Adipocyte (in vitro differentiated cells): ENCODE data around the gene SLC2A8.

ENCODE experiments used
- DNase-seq: peaks from one replicate; pipeline ENCODE4 v3.0.0-alpha.2; 2015; ENCODE audit warnings: low read depth
- H3K27me3 ChIP-seq: replicated peaks from 2 replicates; pipeline ENCODE4 v1.7.0; 2013; ENCODE audit warnings: mild to moderate bottlenecking, low read length, moderate library complexity; ENCODE audit not compliant: control insufficient read depth, insufficient read depth
- H3K36me3 ChIP-seq: 2 replicates; pipeline ENCODE4 v1.7.0; 2013; ENCODE audit warnings: low read length, mild to moderate bottlenecking, moderate library complexity; ENCODE audit not compliant: control insufficient read depth, insufficient read depth, severe bottlenecking
- H3K4me1 ChIP-seq: 2 replicates; pipeline ENCODE4 v1.7.0; 2013; ENCODE audit warnings: mild to moderate bottlenecking, low read length, moderate library complexity; ENCODE audit not compliant: control insufficient read depth, insufficient read depth
- H3K4me3 ChIP-seq: 2 replicates; pipeline ENCODE4 v1.7.0; 2013; ENCODE audit warnings: mild to moderate bottlenecking, low read length, moderate library complexity
- H3K9ac ChIP-seq: 2 replicates; pipeline ENCODE4 v1.7.0; 2013; ENCODE audit warnings: mild to moderate bottlenecking, low read length, moderate library complexity
- H3K9me3 ChIP-seq: 2 replicates; pipeline ENCODE4 v1.7.0; 2013; ENCODE audit warnings: mild to moderate bottlenecking, low read length, moderate library complexity; ENCODE audit not compliant: control insufficient read depth

The SLC2A8 gene

DNA sequence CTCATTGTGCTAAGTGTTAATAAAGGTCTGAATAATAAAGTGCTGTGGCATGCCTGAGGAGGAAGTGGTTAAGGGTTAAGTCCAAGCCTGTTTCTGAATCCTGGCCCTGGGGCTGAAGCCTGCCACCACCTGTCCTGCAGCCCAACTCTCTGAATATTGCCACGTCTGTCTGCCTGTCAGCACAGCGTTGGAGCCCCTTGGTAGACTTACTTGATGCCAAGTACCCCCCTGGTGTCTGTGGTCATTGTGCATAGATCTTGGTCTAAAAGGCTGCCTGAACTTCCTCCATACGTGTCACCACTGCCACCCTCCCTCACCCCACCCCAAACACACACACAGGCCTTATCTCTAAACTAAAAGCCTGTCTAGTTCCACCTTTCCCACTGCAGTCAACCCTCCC lies 35.4 kb upstream of the SLC2A8 start:
- no peak overlapping the region for H3K4me3 ChIP-seq
- no peaks in the 10 kb centered on the region for H3K4me1 ChIP-seq
- no peaks in the 10 kb centered on the region for H3K9me3 ChIP-seq
- no peaks in the 10 kb centered on the region for H3K36me3 ChIP-seq
- no peak overlapping the region for H3K9ac ChIP-seq
- H3K27me3 ChIP-seq = peaks cover 73% of the 10 kb centered on the region
- no peak for DNase-seq

DNA sequence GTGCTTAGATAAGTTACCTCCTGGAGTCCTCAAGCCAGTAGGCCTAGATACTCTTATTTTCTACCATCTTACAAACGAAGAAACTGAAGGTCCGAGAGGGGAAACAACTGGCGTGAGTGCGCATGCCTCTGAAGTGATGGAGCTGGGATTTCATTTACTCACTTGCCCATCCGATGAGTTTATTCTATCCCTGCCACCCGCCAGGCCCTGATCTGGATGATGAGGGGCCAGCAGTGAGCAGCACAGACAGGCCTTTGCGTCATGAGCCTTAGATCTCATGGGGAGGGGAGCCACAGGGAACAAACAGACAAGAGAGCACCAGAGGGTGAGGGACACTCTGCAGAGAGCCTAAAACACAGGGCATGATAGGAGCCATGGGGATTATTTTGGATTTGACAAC lies 34.1 kb upstream of the SLC2A8 start:
- Histone ChIP-seq H3K27me3 (peaks cover 80% of the 10 kb centered on the region), H3K9ac (no peak overlapping the region)

DNA sequence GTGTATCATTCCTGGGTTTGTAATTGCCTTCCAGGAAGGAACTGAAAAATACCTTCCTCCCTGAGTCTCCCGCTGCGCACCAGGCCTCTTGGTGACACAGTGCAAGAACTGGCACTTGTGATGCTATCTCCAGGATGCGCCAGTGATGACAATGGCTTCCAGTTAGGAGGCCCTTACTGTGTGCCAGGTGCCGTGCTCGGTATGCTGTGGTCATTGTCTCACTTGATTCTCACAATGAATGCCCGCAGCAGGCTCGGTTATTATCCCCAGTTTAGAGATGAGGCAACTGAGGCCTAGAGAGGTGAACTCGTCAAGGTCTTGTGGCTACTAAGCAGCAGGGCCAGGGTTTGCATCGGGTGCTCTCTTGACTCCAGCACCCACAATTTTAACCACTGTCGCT lies 31.5 kb upstream of the SLC2A8 start:
- no peak for DNase-seq
- Histone ChIP-seq H3K36me3 (no peaks in the 10 kb centered on the region), H3K4me3 (no peak overlapping the region), H3K9ac (no peak overlapping the region), H3K9me3 (no peaks in the 10 kb centered on the region), H3K4me1 (no peaks in the 10 kb centered on the region), H3K27me3 (peaks cover 90% of the 10 kb centered on the region)

More for the DNA sequence above, 34.1 kb upstream of the SLC2A8 start:
- no peak overlapping the region for H3K4me3 ChIP-seq
- H3K36me3 ChIP-seq = no peaks in the 10 kb centered on the region
- no peaks in the 10 kb centered on the region for H3K9me3 ChIP-seq
- DNase-seq = no peak
- no peaks in the 10 kb centered on the region for H3K4me1 ChIP-seq

DNA sequence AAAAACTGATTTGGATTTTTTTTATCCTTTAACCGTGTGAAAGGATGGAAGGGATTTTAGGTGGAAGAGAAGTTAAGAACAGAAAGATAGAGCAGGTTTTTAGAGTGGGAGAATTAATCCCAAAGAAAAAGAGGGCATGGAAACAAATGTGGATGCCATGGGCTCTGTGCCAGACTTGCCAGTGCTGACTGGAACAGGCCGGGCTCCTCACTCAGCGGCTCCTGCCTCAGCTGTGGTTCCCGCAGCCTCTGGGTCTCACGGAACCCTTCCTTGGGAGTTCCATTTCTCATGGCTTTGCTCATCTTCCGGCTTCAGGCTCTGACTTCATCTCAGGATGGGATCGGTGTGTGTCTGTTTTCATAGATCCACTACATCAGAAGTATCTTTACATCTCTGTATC lies 30.4 kb upstream of the SLC2A8 start:
- no peaks in the 10 kb centered on the region for H3K9me3 ChIP-seq
- H3K27me3 ChIP-seq = peaks cover 90% of the 10 kb centered on the region
- DNase-seq = no peak
- no peaks in the 10 kb centered on the region for H3K4me1 ChIP-seq
- H3K9ac ChIP-seq = no peak overlapping the region
- H3K4me3 ChIP-seq = no peak overlapping the region
- no peaks in the 10 kb centered on the region for H3K36me3 ChIP-seq

DNA sequence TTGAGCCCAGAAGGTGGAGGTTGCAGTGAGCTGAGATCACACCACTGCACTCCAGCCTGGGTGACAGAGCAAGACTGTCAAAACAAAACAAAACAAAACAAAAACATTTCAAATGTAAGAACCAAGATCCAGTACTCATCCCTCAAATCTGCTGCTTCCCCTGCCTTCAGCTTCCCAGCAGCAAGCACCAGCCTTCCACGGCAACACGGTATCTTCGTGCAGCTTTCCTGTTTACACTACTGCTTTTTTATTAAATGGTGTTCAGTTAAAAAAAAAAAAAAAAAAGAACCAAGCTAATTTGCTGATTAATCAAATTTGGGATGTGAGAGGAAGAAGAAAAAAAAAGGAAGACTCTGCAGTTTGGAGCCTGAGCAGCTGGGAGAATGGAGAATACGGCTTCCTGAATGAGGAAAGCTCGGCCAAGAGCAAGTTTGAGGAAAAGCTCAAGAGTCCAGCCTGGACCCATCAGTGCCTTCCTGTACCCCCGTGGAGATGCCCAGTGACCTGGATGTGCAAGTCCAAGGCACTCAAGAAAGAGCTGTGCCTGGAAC lies 28.0 kb upstream of the SLC2A8 start:
- H3K4me3 ChIP-seq = no peak overlapping the region
- no peaks in the 10 kb centered on the region for H3K4me1 ChIP-seq
- no peaks in the 10 kb centered on the region for H3K9me3 ChIP-seq
- no peak overlapping the region for H3K9ac ChIP-seq
- DNase-seq = no peak
- H3K27me3 ChIP-seq = peaks cover 92% of the 10 kb centered on the region
- H3K36me3 ChIP-seq = no peaks in the 10 kb centered on the region

DNA sequence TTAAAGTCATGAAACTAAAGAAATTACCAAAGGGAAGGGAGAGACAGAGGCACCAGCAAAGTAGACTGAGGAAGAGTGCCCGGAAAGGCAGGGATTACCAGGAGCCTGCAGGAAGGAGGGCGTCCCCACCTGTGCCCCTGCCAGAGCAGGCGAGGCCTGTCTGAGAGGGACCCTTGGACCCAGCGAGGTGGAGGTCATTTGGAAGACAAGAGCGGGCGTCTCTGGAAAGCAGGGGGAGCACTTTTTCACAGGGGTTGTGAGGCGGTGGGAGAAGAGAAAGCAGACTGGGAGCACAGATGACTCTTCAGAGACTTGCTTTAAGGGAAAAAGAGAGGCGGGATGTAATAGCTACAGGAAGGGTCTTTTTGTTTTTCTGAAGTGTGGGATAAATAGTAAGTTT lies 27.5 kb upstream of the SLC2A8 start:
- Histone ChIP-seq H3K4me1 (no peaks in the 10 kb centered on the region), H3K9ac (no peak overlapping the region), H3K27me3 (peaks cover 89% of the 10 kb centered on the region), H3K36me3 (no peaks in the 10 kb centered on the region), H3K9me3 (no peaks in the 10 kb centered on the region), H3K4me3 (no peak overlapping the region)
- no peak for DNase-seq

DNA sequence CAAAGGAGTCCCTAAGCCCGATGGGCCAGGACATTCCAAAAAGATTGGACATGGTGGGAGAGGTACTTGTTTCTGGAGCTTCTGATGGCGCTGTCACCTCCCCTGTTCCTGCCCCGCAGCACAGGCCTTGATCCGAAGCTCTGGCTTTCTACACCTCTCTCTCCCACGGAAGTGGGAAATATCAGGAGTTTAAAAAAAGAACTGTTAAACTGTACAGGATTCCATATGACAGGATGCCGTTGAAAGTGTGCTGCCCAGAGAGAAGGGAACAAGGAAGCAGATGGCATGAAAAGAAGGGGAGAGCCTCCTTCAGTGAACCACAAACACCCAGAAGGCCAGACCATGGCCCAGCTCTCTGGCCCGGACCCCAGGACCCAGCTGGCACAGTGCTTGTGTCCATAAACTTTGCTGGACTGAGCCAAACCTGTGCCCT lies 26.8 kb upstream of the SLC2A8 start:
- no peak overlapping the region for H3K9ac ChIP-seq
- no peak for DNase-seq
- no peak overlapping the region for H3K4me3 ChIP-seq
- H3K27me3 ChIP-seq = peaks cover 89% of the 10 kb centered on the region
- H3K9me3 ChIP-seq = no peaks in the 10 kb centered on the region
- H3K4me1 ChIP-seq = no peaks in the 10 kb centered on the region
- no peaks in the 10 kb centered on the region for H3K36me3 ChIP-seq

DNA sequence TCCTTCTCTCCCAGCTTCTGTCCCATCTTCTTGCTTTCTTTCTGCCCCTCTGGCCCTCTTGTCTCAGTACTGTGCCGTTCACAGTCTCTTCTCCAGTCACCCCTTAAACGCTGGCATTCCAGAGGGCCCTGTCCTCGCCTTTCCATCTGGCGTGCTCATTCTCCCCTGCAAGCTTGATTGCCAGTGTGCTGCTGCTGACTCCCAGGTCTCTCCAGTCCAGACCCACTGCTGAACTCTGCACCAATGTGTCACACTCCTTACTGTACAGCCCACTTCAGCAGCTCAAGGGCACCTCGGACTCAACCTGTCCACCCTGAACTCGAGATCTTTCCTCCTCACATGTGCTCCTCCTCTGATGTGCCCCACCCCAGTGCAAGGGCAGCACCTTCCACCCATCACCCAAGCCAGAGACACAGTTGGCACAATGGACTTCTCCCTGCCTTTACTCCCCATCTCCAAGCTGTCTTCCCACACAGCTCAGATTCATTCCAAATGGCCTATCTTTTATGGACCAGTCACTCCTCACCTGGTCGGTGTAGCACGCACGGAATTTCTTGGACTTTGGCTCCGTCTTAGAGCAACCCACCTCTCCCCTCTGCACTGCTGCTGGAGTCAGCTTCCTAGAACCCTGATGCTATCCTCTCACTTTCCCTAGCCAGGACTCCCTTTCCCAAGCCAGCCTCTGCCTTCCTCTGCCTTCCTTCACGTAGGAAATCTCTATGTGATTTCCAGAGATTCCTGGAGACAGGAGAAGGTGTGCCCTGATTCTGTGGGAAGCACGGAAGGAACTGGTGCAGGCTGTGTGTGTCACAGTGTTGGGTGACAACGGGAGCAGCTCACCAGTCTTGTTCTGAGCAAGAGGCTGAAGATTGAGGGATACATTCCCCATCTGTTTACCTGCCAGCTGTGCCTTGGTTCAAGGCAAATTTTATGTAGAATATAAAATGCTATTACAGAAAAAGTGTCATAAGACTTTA lies 26.0 kb upstream of the SLC2A8 start:
- Histone ChIP-seq H3K4me3 (no peak overlapping the region), H3K36me3 (no peaks in the 10 kb centered on the region)
- no peak for DNase-seq

DNA sequence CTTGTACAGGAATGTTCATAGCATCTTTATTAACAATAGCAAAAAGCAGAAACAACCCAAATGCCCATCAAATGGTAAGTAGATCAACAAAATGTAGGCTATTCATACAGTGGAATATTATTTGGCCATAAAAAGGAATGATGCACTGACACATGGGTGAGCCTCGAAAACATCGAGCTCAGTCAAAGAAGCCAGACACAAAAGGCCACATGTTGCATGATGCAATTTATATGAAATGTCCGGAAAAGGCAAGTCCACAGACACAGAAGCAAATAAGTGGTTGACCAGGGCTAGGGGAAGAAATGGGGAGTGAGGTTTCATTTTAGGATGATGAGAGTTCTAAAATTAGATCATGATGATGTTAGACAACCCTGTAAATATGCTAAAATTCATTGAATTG lies 16.5 kb upstream of the SLC2A8 start:
- H3K36me3 ChIP-seq = no peaks in the 10 kb centered on the region
- H3K9ac ChIP-seq = no peak overlapping the region
- no peak overlapping the region for H3K4me3 ChIP-seq
- peaks cover 14% of the 10 kb centered on the region for H3K9me3 ChIP-seq
- no peaks in the 10 kb centered on the region for H3K4me1 ChIP-seq
- H3K27me3 ChIP-seq = peaks cover 79% of the 10 kb centered on the region
- DNase-seq = no peak

More for the DNA sequence above, 26.0 kb upstream of the SLC2A8 start:
- H3K9me3 ChIP-seq = no peaks in the 10 kb centered on the region
- no peaks in the 10 kb centered on the region for H3K4me1 ChIP-seq
- no peak overlapping the region for H3K9ac ChIP-seq
- peaks cover 88% of the 10 kb centered on the region for H3K27me3 ChIP-seq

DNA sequence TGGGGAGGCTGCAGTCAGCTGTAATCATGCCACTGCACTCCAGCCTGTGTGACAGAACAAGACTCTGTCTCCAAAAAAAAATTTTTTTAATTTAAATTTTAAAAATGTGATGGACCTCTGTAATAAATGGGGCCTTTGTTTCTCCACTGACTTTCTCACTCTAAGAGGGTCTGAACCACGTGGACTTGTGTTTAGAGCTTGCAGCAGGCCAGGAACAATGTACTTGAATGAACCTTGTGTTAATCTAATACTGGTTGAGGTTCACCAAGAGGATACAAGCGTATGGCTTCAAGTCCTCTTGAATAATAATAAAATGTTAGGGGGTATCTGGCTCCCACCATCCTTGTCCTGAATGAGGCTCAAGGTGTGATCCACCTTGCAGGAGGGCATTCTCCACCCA lies 14.4 kb upstream of the SLC2A8 start:
- Histone ChIP-seq H3K27me3 (peaks cover 77% of the 10 kb centered on the region), H3K4me3 (no peak overlapping the region), H3K36me3 (no peaks in the 10 kb centered on the region), H3K4me1 (no peaks in the 10 kb centered on the region), H3K9me3 (peaks cover 14% of the 10 kb centered on the region), H3K9ac (no peak overlapping the region)
- DNase-seq = no peak

DNA sequence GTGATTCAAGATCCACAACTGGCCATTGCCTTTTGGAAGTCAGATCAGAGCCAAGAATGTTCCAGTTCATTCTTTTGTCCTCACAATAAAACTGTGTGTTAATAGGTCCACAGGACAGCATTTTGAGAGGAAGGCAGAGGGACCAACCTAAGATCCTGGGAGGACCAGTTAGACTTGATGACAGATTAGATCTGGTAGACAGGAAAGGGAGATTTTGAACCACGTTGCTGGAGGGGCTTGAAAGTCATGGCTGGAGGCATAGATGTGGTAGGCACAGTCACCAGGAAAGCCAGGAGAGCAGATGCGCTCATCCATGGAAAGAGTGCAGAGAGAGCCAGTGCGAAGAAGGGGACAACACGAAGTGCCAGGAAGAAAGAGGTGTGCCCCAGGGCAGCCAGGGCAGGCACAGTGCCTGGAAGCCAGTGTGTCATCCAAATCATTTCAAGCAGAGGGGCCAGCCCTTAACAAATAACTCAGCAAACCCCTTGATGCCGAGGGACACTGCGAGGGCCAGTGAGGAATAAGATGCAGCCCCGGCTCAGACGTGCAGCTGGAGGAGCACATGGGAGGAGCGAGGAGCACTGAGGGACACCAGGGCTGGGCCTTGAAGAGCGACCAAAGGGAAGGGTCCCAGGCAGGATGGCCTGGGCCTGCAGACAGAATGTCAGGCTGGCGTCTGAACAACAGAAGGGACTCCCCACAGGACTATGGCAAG lies 12.8 kb upstream of the SLC2A8 start:
- H3K4me3 ChIP-seq = no peak overlapping the region
- H3K9me3 ChIP-seq = peaks cover 8% of the 10 kb centered on the region
- no peaks in the 10 kb centered on the region for H3K36me3 ChIP-seq
- no peak for DNase-seq
- peaks cover 12% of the 10 kb centered on the region for H3K4me1 ChIP-seq
- no peak overlapping the region for H3K9ac ChIP-seq
- H3K27me3 ChIP-seq = peaks cover 69% of the 10 kb centered on the region
